Activated effector memory CD4-positive, alpha-beta T cell treated with anti-CD3 and anti-CD28 coated beads, Interleukin-2, amount 50 U/mL, for 16 hours (primary cell): Measurements from ENCODE around the gene PALS2.
A peak's percentile ranks its signal among the peaks of the same experiment; 100 is the strongest.

Experiments used
- DNase-seq: peaks from one replicate; pipeline ENCODE4 v3.0.0-alpha.2; 2020

The PALS2 gene

GRCh38 chr7:24572997-24573553, at the start of gene PALS2:
Gene PALS2, plus strand, starts transcription at chr7:24573452. Its CDS starts 50,216 bp downstream, at chr7:24623668.
- DNase-seq = peak; percentile 92

DNA sequence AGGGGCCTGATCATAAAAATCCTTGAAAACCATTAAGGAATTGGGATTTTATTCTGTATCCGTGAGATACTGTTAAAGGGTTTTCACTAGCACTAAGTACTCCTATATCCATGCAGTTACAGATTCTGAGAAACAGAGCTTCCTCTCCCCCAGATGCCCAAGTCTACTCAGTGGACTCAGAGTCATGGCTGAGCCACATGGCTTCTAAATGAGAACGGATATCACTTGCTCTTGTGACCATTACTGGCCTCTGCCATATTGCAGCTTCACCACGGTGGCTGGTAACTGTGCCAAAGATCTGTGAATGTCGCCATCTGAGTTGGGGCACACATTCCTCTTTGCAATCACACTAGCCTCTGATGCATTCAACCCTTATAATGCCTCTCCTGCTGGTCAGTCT, 42.0 kb upstream of the PALS2 start:
- DNase-seq = no peak

DNA sequence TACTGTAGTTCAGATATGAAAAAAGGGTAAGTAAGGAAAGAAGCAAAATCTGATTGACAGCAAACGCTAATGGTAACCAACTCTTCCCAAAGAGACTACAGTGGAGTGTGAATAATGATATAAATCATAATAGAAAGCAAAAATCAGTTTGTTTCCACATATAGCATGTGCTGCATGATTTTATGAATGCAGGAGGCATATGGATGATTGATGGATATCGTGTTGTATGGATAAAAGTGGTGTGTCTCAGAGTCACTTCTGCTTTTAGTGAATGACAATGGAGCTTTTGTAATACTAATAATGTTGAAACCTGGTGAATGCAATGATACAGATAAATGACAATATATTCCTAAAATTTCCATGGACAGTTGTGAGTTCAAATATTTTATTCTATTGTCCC, 36.6 kb upstream of the PALS2 start:
- DNase-seq = no peak

GRCh38 chr7:24540956-24541355, 32.3 kb upstream of the PALS2 start:
- no peak for DNase-seq

DNA sequence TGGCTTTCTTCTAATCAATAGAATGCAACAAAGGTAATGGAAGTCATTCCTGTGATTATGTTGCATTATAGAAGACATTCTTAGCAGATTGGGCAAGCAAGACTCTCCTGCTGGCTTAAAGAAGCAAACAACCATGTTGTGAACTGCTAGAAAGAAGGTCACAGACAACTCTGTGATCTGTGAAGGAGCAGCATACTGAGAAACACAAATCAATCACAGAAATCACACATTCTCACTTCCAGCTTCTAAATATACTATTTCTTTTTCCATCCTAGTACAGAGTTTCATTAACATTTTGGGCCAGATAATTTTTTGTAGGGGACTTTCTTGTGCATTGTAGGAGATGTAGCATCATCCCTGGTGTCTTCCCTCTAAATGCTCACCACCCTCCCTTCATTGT, 28.0 kb upstream of the PALS2 start:
- DNase-seq = no peak

- no peak for DNase-seq
Observed at GRCh38 chr7:24548390-24548789, 24.9 kb upstream of the PALS2 start.

DNA sequence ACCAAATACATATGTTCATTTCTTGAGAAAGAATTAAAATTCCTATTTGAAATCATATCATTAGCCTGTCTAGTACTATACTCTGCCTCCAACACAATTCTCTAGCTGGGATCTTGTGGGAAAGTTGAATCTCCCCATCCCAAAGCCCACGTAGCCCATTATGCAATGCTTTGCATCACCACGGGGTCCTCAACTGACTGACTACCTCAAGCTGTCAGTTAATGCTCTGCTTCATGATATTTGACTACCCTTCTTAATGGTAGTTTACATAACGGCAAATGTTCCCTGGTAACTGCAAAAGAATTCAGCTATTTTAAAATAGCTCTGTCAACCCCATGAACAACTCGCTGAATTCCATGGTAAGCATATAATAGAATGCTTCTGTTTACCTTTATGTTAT, 23.3 kb upstream of the PALS2 start:
- no peak for DNase-seq

GRCh38 chr7:24555184-24555583, 18.1 kb upstream of the PALS2 start:
- no peak for DNase-seq

DNA sequence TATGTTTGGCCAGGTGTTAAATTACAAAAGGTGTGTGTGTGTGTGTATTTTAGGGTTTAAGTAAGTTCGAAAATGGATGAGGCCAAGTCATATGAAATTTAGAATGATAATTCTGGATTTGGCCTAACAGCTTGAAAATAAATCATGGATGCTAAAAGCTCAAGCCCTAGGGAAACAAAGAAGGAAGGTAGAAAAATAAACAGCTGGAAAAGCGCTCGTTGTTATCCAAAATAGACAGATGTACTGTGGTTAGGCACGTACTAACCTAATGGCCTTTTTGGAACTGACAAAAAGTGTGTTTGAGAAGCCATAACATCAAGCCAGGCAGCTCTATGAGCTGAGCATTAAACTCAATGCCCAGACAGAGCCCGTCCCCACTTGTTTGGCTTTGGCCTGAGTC, 17.5 kb upstream of the PALS2 start:
- DNase-seq = no peak

DNA sequence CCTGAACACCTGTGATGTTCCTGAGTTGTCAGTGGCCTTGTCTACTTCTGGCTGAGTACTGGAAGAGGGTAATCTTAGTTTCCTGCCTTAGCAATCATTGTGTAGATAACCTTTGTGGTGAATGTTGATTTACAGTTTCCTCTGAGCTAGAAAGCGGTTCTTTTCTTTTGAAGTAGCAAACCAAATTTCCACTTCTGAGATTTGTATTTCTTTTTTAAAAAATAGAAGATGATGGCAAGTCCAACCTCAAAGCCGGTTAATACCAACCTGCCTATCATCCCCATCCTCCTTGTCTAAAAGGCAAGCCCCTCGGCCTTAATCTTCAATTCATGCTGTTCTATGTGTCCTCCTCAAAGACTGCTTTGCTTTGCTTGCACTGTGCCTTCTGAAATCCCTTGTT, 12.5 kb upstream of the PALS2 start:
- DNase-seq = no peak

- no peak for DNase-seq
Observed at GRCh38 chr7:24566274-24566673, 7.0 kb upstream of the PALS2 start.

DNA sequence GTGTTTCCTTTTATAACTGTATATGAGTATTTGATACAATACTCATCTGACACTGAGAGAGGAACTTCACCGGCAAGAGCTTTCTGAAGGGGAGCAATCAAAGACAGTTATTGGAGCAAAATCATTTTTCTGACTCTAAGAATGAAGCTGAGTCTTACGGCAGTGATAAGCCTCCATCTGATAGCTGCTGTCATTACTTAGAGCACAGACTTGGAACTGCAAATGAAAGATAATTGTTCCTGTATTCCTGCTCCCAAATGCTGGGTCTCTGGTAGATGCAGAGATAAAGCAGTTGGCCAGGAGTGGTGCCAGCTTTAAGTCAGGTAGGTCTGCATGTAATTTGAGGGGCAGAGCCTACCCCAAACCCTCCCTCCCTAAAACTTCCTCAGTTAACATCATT, 2.3 kb upstream of the PALS2 start:
- no peak for DNase-seq

DNA sequence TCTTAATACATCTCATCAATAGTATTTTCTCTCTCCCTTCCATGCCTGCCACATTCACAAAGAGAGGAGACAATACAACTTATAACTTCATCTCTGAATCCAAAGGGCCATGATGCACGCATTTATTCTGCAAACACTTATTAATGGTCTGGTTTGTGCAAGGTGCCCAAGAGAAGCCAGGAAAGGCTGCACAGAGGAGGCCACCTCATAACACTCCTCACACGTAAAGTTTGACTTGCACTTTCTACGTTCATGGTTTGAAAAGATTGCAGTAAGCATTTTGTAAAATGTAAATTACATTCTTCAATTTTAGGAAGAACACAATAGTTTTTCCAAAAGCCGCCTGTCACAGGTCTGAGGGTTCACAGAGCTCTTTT, 1.2 kb upstream of the PALS2 start:
- DNase-seq = no peak

DNA sequence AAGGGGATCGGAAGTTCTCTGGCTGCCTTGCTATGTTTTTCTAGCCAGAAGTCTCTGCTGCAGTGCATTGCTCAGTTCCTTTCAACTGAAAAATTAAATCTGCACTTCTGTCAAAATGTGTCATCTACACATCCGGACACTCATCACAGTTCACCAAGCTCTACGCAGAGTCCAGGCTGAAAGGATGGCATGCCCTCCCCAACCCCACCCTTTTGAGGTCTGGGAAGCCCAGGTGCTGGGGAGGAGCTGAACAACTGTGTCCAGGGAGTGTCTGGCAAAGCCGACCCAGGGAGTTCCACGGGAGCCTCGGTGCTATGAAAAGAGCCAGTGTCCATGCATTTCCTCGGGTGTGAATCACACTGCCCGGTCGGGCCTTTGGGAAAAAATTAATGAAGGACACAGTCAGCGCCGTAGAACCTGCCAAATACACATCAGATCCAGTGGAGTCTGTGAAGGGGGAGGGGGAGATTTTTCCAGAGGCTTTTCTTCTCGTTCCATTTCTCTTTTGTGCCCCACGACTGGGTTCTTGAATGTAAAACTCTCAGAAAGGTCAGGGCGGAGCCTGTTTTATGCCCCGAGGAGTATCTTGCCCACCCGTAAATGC, 757 bp upstream of the PALS2 start:
- DNase-seq = peak; percentile 72

DNA sequence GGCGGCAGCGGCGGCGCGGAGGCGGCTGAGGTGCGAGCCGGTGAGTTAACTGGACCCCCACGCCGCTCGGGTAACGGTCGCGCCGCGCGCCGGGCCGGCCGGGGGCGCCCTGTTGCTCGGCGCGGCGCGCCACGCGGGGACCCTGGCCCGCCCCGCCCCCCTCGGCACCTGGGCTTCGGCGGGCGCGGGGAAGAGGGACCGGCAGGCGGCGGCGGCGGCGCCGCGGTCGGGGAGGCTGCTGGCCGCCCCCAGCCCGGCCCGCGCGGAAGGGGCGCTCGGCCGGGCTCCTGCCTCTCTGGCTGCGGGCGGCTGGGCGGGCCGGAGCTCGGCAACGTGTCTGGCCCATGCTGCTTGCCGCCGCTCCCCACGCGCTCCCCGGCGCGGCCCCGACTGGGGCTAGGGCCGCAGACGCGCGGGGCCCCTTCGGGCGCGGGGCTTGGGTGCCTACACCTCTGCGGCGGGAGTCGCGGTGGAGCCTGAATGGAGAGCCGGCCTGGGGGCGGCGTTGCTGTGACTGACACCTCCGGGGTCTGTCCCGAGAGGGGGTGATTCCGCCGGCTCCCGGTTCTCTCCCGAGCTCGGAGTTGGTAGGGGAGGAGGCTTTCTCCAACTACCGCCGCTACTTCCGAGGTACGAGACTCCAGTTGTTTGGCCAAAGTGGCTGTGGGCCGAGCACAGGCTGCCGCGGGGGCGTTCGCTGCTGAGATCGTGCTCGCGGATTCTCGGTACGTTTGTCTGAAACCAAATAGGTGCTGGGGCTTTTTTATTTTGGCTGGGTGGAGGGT, 494 bp downstream of the PALS2 start:
- DNase-seq = peak; percentile 75

DNA sequence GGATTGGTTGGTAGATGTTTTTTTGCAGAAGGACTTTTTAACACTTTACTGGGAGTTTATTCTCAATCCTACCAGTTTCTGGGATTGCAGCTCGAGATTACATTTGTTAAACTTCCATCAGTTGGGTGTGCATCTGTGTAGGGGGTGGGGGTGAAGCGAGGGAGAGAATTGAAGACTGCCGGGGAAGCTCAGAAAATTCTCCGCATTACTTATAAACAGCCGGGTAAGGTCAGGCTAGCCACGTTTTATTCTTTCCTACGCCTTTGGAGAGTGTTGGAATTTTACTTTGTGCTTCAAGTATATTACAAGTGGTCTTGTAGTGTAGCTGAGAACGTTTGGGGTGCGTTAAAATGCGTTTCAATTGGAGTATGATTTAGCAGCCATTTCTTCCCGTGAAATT, 1.1 kb downstream of the PALS2 start:
- DNase-seq = no peak

GRCh38 chr7:24574950-24575349, 1.7 kb downstream of the PALS2 start:
- no peak for DNase-seq

- DNase-seq = no peak
Observed at GRCh38 chr7:24576171-24577025, 3.1 kb downstream of the PALS2 start.

GRCh38 chr7:24578052-24578451, 4.8 kb downstream of the PALS2 start:
- no peak for DNase-seq

- no peak for DNase-seq
Observed at GRCh38 chr7:24580283-24580946, 7.2 kb downstream of the PALS2 start.

DNA sequence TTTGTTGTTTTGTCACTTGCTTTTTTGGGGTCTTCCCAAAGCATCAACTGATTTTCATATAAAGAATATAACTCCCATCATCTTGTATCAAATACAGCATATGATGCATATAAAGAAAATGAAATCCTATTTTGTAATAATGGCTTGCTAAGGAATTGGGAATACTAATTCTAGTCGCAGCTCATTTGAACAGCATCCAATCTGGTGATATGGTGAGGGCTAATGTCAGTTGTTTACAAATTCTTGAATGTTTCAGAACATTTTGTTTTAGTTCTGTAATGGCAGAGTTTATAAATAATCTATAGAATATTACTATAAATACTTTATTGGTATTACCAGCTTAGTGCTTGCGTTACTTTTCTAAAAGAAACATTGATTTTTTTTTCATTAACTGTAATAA, 8.9 kb downstream of the PALS2 start:
- no peak for DNase-seq

GRCh38 chr7:24587853-24588252, 14.6 kb downstream of the PALS2 start:
- DNase-seq = peak; percentile 68

GRCh38 chr7:24591152-24591551, 17.9 kb downstream of the PALS2 start:
- no peak for DNase-seq
